ENCODE measurements around the gene RPLP2. TPM values are rescaled to one million over a fixed set of nuclear protein-coding genes. Genes with fewer than 3 reads are reported as not detected.

The RPLP2 gene
- total RNA-seq, 1 donor from 2014 or later, result 2,188 TPM

DNA sequence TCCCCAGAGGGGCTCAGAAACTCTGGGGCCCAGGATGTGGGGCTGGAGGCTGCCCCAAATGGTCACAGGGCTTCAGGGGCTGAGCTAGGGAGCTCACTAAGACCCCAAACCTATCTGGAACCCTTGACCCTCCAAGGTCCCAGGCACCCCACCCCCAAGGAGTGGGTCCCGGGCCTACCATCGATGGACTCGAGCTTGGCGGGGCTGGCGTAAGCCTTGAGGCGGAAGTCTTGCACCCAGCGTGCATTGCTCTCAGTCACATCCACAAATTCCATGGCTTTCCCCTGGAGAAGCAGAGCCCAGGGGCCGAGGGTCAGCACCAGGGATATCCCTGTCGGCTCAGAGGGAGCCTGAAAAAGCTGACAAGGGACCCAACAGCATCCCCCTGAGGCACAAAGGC, 35.9 kb upstream of the RPLP2 start:
- H3K9me3 Mint-ChIP-seq (ENCODE audit: unreplicated experiment), result no peaks in the 10 kb centered on the region
- H3K4me1 Mint-ChIP-seq (ENCODE audit: unreplicated experiment), result peaks cover 7% of the 10 kb centered on the region
- H3K36me3 Mint-ChIP-seq (ENCODE audit: low read depth, unreplicated experiment), result no peaks in the 10 kb centered on the region
- no peak for DNase-seq (ENCODE audit: low spot score)
- H3K27ac Mint-ChIP-seq (ENCODE audit: unreplicated experiment), result no peak overlapping the region
- TF ChIP-seq, protein P1, sequence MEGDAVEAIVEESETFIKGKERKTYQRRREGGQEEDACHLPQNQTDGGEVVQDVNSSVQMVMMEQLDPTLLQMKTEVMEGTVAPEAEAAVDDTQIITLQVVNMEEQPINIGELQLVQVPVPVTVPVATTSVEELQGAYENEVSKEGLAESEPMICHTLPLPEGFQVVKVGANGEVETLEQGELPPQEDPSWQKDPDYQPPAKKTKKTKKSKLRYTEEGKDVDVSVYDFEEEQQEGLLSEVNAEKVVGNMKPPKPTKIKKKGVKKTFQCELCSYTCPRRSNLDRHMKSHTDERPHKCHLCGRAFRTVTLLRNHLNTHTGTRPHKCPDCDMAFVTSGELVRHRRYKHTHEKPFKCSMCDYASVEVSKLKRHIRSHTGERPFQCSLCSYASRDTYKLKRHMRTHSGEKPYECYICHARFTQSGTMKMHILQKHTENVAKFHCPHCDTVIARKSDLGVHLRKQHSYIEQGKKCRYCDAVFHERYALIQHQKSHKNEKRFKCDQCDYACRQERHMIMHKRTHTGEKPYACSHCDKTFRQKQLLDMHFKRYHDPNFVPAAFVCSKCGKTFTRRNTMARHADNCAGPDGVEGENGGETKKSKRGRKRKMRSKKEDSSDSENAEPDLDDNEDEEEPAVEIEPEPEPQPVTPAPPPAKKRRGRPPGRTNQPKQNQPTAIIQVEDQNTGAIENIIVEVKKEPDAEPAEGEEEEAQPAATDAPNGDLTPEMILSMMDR (IDR thresholded peaks at IDR 0.05; ENCODE audit: unreplicated experiment), result no peak
- peaks cover 6% of the 10 kb centered on the region for H3K27me3 Mint-ChIP-seq (ENCODE audit: unreplicated experiment)
- H3K4me3 Mint-ChIP-seq (ENCODE audit: unreplicated experiment), result no peak overlapping the region

DNA sequence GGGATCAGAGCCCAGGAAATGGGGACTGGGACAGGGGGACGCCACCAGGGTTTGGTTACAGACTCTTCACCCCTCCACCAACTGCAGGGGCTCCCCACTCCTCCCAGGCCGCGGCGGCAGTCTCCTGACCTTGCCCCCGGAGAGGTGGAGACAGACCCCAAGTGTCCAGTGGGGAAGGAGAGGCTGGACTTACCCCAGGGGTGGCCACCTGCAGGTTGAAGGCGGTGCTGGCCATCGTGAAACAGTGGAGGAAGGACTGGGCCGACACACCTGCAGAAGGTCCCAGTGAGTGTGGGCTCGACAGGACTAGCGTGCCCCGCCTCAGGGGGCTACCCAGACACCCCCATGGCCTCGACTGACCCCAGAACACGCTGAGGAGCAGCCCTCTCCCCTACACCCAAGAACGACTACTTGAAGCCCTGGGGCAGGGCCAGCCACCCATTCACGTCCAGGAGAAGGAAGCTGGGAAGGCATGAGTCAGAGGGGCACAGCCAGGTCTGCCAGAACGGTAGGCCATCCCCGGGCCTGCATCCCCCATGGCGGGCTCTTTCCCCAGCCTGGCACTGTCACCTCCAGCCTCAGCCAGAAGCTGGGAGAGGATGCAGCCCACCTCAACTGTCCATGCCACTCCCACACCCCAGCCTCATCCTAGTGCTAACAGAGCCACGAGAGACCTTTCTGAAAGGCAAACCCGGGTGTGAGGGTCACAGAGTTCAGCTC, 34.7 kb upstream of the RPLP2 start:
- no peaks in the 10 kb centered on the region for H3K9me3 Mint-ChIP-seq (ENCODE audit: unreplicated experiment)
- DNase-seq (ENCODE audit: low spot score), result no peak

DNA sequence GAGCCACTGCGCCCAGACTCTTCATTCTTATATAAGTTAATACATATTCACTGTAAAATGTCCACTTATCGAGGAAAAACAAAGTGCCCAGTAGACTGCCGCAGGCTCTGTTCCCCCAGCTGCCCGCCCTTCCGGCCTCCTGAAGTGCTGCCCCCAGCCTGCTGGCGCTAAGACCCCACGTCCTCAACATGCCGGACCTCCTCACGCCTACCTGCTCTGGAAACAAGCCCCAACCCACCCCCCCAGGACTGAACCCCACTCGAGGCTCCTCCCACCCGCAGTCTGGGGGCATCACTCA, 33.6 kb upstream of the RPLP2 start:
- no peaks in the 10 kb centered on the region for H3K9me3 Mint-ChIP-seq (ENCODE audit: unreplicated experiment)
- peak overlapping the region; percentile 94 for H3K4me3 Mint-ChIP-seq (ENCODE audit: unreplicated experiment)
- H3K27me3 Mint-ChIP-seq (ENCODE audit: unreplicated experiment), result peaks cover 6% of the 10 kb centered on the region
- H3K36me3 Mint-ChIP-seq (ENCODE audit: low read depth, unreplicated experiment), result peaks cover 3% of the 10 kb centered on the region
- peaks cover 9% of the 10 kb centered on the region for H3K4me1 Mint-ChIP-seq (ENCODE audit: unreplicated experiment)
- no peak for DNase-seq (ENCODE audit: low spot score)
- no peak overlapping the region for H3K27ac Mint-ChIP-seq (ENCODE audit: unreplicated experiment)
- TF ChIP-seq, protein P1 (IDR thresholded peaks at IDR 0.05; ENCODE audit: unreplicated experiment), result no peak

More for the DNA sequence above, 34.7 kb upstream of the RPLP2 start:
- Mint-ChIP-seq H3K4me1 (ENCODE audit: unreplicated experiment) (peaks cover 7% of the 10 kb centered on the region), H3K27ac (ENCODE audit: unreplicated experiment) (no peak overlapping the region), H3K27me3 (ENCODE audit: unreplicated experiment) (peaks cover 6% of the 10 kb centered on the region), H3K36me3 (ENCODE audit: low read depth, unreplicated experiment) (no peaks in the 10 kb centered on the region), H3K4me3 (ENCODE audit: unreplicated experiment) (no peak overlapping the region)
- TF ChIP-seq, protein P1 (IDR thresholded peaks at IDR 0.05; ENCODE audit: unreplicated experiment), result no peak

GRCh38 chr11:776561-777287, 33.0 kb upstream of the RPLP2 start:
- Mint-ChIP-seq H3K4me1 (ENCODE audit: unreplicated experiment) (peaks cover 9% of the 10 kb centered on the region), H3K9me3 (ENCODE audit: unreplicated experiment) (no peaks in the 10 kb centered on the region), H3K36me3 (ENCODE audit: low read depth, unreplicated experiment) (peaks cover 3% of the 10 kb centered on the region), H3K4me3 (ENCODE audit: unreplicated experiment) (peak overlapping the region; percentile 94), H3K27ac (ENCODE audit: unreplicated experiment) (no peak overlapping the region), H3K27me3 (ENCODE audit: unreplicated experiment) (peaks cover 6% of the 10 kb centered on the region)
- DNase-seq (ENCODE audit: low spot score), result peak; percentile 62
- TF ChIP-seq, protein P1 (IDR thresholded peaks at IDR 0.05; ENCODE audit: unreplicated experiment), result no peak

All from endothelial cell (in vitro differentiated cells).